ENCODE results near the gene SLC25A15.

SLC25A15 gene

DNA sequence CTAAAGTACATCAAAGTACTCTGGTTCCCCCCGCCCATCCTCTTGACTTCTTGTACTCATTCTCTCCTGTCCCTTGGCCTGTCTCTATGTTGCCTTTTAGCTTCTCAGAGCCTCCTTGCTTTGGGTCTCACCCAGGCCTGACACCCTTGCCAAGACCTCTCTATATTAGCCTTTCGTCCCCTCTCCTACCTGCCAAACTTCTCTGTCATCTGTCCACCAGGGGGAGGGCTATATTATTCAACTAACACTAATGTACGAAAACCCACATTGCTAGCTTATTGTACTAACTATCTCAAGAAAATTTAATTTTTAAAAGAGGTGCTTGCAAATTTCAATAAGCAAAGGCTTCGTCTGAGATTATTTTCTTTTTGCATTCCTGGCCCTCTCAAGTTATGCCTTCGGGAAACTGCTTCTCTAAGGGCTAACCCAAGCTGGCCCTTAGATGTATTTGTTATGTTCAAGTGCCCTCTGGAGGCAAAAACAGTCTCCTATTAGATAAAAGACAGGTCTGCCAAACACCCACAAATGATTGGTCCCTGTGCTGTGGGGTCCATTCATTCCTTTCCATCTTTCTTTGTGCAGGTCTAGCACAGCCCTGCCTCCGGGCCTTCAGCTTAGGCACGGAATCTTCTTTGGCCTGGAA is 12.1 kb upstream of the SLC25A15 start:
- H2AFZ ChIP-seq (ENCODE audit: low read length) = peak overlapping the region; percentile 45; the same call in 1 of the 2 replicates
- DNase-seq = peak; percentile 40
- H3K9me3 ChIP-seq (replicated peaks; ENCODE audit: insufficient read depth, low read length) = no peaks in the 10 kb centered on the region
- TF ChIP-seq EZH2phosphoT487 (IDR thresholded peaks at IDR 0.05; ENCODE audit: low read length) (no peak), CTCF (IDR thresholded peaks at IDR 0.05; ENCODE audit: low read length) (peak; percentile 50)
- peak overlapping the region; percentile 41; the same call in 1 of the 2 replicates for H3K4me2 ChIP-seq (ENCODE audit: low read depth, low read length)
- H3K9me2 ChIP-seq (replicated peaks; ENCODE audit: insufficient read depth, low read length) = no peaks in the 10 kb centered on the region
- H4K20me1 ChIP-seq (ENCODE audit: insufficient read depth, low read length) = no peaks in the 10 kb centered on the region
- no peak overlapping the region; the same call in 1 of the 2 replicates for H3K27ac ChIP-seq (ENCODE audit: low read length)
- H3K4me1 ChIP-seq (ENCODE audit: low read length) = peaks cover 4% of the 10 kb centered on the region; the same call in 1 of the 2 replicates
- H3F3A ChIP-seq (ENCODE audit: insufficient read depth, low read length) = no peaks in the 10 kb centered on the region
- no peak overlapping the region for H3K9ac ChIP-seq (ENCODE audit: low read length)
- no peaks in the 10 kb centered on the region for H3K79me2 ChIP-seq (ENCODE audit: low read length)
- H3K27me3 ChIP-seq (replicated peaks; ENCODE audit: insufficient read depth, low read length) = no peaks in the 10 kb centered on the region
- H3K4me3 ChIP-seq (ENCODE audit: low read length) = no peak overlapping the region
- no peaks in the 10 kb centered on the region for H3K36me3 ChIP-seq (replicated peaks; ENCODE audit: insufficient read depth, low read length)

- Histone ChIP-seq H3F3A (ENCODE audit: insufficient read depth, low read length) (no peaks in the 10 kb centered on the region), H3K4me3 (ENCODE audit: low read length) (no peak overlapping the region), H3K27me3 (replicated peaks; ENCODE audit: insufficient read depth, low read length) (no peaks in the 10 kb centered on the region), H3K36me3 (replicated peaks; ENCODE audit: insufficient read depth, low read length) (no peaks in the 10 kb centered on the region), H3K9me3 (replicated peaks; ENCODE audit: insufficient read depth, low read length) (no peaks in the 10 kb centered on the region), H3K27ac (ENCODE audit: low read length) (no peak overlapping the region), H3K9ac (ENCODE audit: low read length) (no peak overlapping the region), H3K79me2 (ENCODE audit: low read length) (no peaks in the 10 kb centered on the region), H2AFZ (ENCODE audit: low read length) (peak overlapping the region; percentile 42; the same call in 1 of the 2 replicates), H3K9me2 (replicated peaks; ENCODE audit: insufficient read depth, low read length) (no peaks in the 10 kb centered on the region), H4K20me1 (ENCODE audit: insufficient read depth, low read length) (no peaks in the 10 kb centered on the region), H3K4me2 (ENCODE audit: low read depth, low read length) (peak overlapping the region; percentile 41; the same call in 1 of the 2 replicates), H3K4me1 (ENCODE audit: low read length) (peaks cover 4% of the 10 kb centered on the region; the same call in 1 of the 2 replicates)
- no peak for TF ChIP-seq EZH2 (optimal IDR thresholded peaks at IDR 0.05; ENCODE audit: low read depth, low read length)
- no peak for TF ChIP-seq CTCF (IDR thresholded peaks at IDR 0.05; ENCODE audit: low read length)
- TF ChIP-seq EZH2phosphoT487 (IDR thresholded peaks at IDR 0.05; ENCODE audit: low read length) = no peak
- DNase-seq = no peak
These were observed 11.6 kb upstream of the SLC25A15 start for GRCh38 chr13:40777809-40778175.

- H3K36me3 ChIP-seq (replicated peaks; ENCODE audit: insufficient read depth, low read length) = no peaks in the 10 kb centered on the region
- peaks cover 4% of the 10 kb centered on the region; the same call in 1 of the 2 replicates for H3K4me1 ChIP-seq (ENCODE audit: low read length)
- no peaks in the 10 kb centered on the region for H3K9me3 ChIP-seq (replicated peaks; ENCODE audit: insufficient read depth, low read length)
- H3K79me2 ChIP-seq (ENCODE audit: low read length) = no peaks in the 10 kb centered on the region
- no peaks in the 10 kb centered on the region for H3K9me2 ChIP-seq (replicated peaks; ENCODE audit: insufficient read depth, low read length)
- H3K27ac ChIP-seq (ENCODE audit: low read length) = no peak overlapping the region
- no peak overlapping the region for H3K9ac ChIP-seq (ENCODE audit: low read length)
- no peak overlapping the region for H3K4me2 ChIP-seq (ENCODE audit: low read depth, low read length)
- TF ChIP-seq EZH2 (optimal IDR thresholded peaks at IDR 0.05; ENCODE audit: low read depth, low read length) = no peak
- no peak for TF ChIP-seq EZH2phosphoT487 (IDR thresholded peaks at IDR 0.05; ENCODE audit: low read length)
- TF ChIP-seq CTCF (IDR thresholded peaks at IDR 0.05; ENCODE audit: low read length) = no peak
- H2AFZ ChIP-seq (ENCODE audit: low read length) = no peak overlapping the region
- H3K27me3 ChIP-seq (replicated peaks; ENCODE audit: insufficient read depth, low read length) = no peaks in the 10 kb centered on the region
- H3K4me3 ChIP-seq (ENCODE audit: low read length) = no peak overlapping the region
- no peaks in the 10 kb centered on the region for H3F3A ChIP-seq (ENCODE audit: insufficient read depth, low read length)
- no peaks in the 10 kb centered on the region for H4K20me1 ChIP-seq (ENCODE audit: insufficient read depth, low read length)
- no peak for DNase-seq
These were observed 10.4 kb upstream of the SLC25A15 start for GRCh38 chr13:40779049-40779448.

Data from MM.1S (cell line).